ENCODE measurements around the gene ARSG.
"Not testable (repeated sequence)": the region's sequence is repeated elsewhere in the genome, so short reads cannot be mapped to it uniquely, and the experiment has no call there.

Gene ARSG

GRCh38 chr17:68290955-68291835 is at the start of gene ARSG, which contains the start of gene SLC16A6:
Gene ARSG (plus strand): TSS chr17:68291495. CDS start chr17:68307494, 15,999 bp downstream.
Gene SLC16A6 (minus strand): TSS chr17:68291127. CDS start chr17:68278320, 12,807 bp downstream.
- peak; percentile 69 for ATAC-seq (replicated peaks; ENCODE audit: extremely low read depth, poor library complexity, severe bottlenecking)
- H3K9me3 Mint-ChIP-seq = no peaks in the 10 kb centered on the region
- H3K27ac Mint-ChIP-seq (ENCODE audit: low read depth) = peak within 1 kb of the TSS; percentile 99
- H3K4me1 Mint-ChIP-seq = peaks cover 62% of the 10 kb centered on the region
- peak; percentile 70 to 82 for DNase-seq (ENCODE audit: low spot score in 2 of 2)
- peaks cover 20% of the 10 kb centered on the region for H3K36me3 Mint-ChIP-seq (ENCODE audit: insufficient read depth)
- H3K4me3 Mint-ChIP-seq = peak within 1 kb of the TSS; percentile 99
- no peaks in the 10 kb centered on the region for H3K27me3 Mint-ChIP-seq

GRCh38 chr17:68246271-68247028 is 44.8 kb upstream of the ARSG start:
- Mint-ChIP-seq H3K27me3 (no peaks in the 10 kb centered on the region), H3K4me3 (peak overlapping the region; percentile 91), H3K4me1 (peaks cover 31% of the 10 kb centered on the region), H3K9me3 (no peaks in the 10 kb centered on the region), H3K36me3 (ENCODE audit: insufficient read depth) (peaks cover 30% of the 10 kb centered on the region), H3K27ac (ENCODE audit: low read depth) (peak overlapping the region; percentile 98)
- DNase-seq (ENCODE audit: low spot score in 2 of 2) (no peak), ATAC-seq (replicated peaks; ENCODE audit: extremely low read depth, poor library complexity, severe bottlenecking) (no peak)

- Mint-ChIP-seq H3K27me3 (no peaks in the 10 kb centered on the region), H3K9me3 (no peaks in the 10 kb centered on the region), H3K36me3 (ENCODE audit: insufficient read depth) (peaks cover 33% of the 10 kb centered on the region), H3K4me1 (peaks cover 25% of the 10 kb centered on the region), H3K4me3 (peak within 1 kb of the TSS; percentile 91), H3K27ac (ENCODE audit: low read depth) (peak within 1 kb of the TSS; percentile 98)
- ATAC-seq (replicated peaks; ENCODE audit: extremely low read depth, poor library complexity, severe bottlenecking) (peak; percentile 84), DNase-seq (ENCODE audit: low spot score in 2 of 2) (peak; percentile 97 to 99)
These were observed 43.7 kb upstream of the ARSG start, which contains the start of gene AMZ2 for GRCh38 chr17:68247445-68248198. Gene AMZ2 (plus strand): TSS chr17:68248043. CDS start chr17:68250188, 2,145 bp downstream.

- no peaks in the 10 kb centered on the region for H3K27me3 Mint-ChIP-seq
- ATAC-seq (replicated peaks; ENCODE audit: extremely low read depth, poor library complexity, severe bottlenecking) = peak; percentile 12
- peak overlapping the region; percentile 98 for H3K27ac Mint-ChIP-seq (ENCODE audit: low read depth)
- no peaks in the 10 kb centered on the region for H3K9me3 Mint-ChIP-seq
- peak overlapping the region; percentile 91 for H3K4me3 Mint-ChIP-seq
- H3K36me3 Mint-ChIP-seq (ENCODE audit: insufficient read depth) = peaks cover 37% of the 10 kb centered on the region
- H3K4me1 Mint-ChIP-seq = peaks cover 31% of the 10 kb centered on the region
- DNase-seq (ENCODE audit: low spot score in 2 of 2) = no peak
These were observed 43.0 kb upstream of the ARSG start for GRCh38 chr17:68248199-68248825.

- peaks cover 37% of the 10 kb centered on the region for H3K4me1 Mint-ChIP-seq
- no peak for ATAC-seq (replicated peaks; ENCODE audit: extremely low read depth, poor library complexity, severe bottlenecking)
- peak overlapping the region; percentile 91 for H3K4me3 Mint-ChIP-seq
- peak overlapping the region; percentile 98 for H3K27ac Mint-ChIP-seq (ENCODE audit: low read depth)
- H3K36me3 Mint-ChIP-seq (ENCODE audit: insufficient read depth) = peaks cover 38% of the 10 kb centered on the region
- H3K9me3 Mint-ChIP-seq = no peaks in the 10 kb centered on the region
- no peaks in the 10 kb centered on the region for H3K27me3 Mint-ChIP-seq
- no peak for DNase-seq (ENCODE audit: low spot score in 2 of 2)
These were observed 42.4 kb upstream of the ARSG start for GRCh38 chr17:68248891-68249290.

GRCh38 chr17:68249354-68249765 is 41.9 kb upstream of the ARSG start:
- no peak for ATAC-seq (replicated peaks; ENCODE audit: extremely low read depth, poor library complexity, severe bottlenecking)
- peaks cover 38% of the 10 kb centered on the region for H3K36me3 Mint-ChIP-seq (ENCODE audit: insufficient read depth)
- no peaks in the 10 kb centered on the region for H3K27me3 Mint-ChIP-seq
- no peak for DNase-seq (ENCODE audit: low spot score in 2 of 2)
- H3K27ac Mint-ChIP-seq (ENCODE audit: low read depth) = peak overlapping the region; percentile 98
- peaks cover 42% of the 10 kb centered on the region for H3K4me1 Mint-ChIP-seq
- peak overlapping the region; percentile 91 for H3K4me3 Mint-ChIP-seq
- no peaks in the 10 kb centered on the region for H3K9me3 Mint-ChIP-seq

GRCh38 chr17:68253426-68253825 is 37.9 kb upstream of the ARSG start:
- Mint-ChIP-seq H3K36me3 (ENCODE audit: insufficient read depth) (peaks cover 34% of the 10 kb centered on the region), H3K27ac (ENCODE audit: low read depth) (peak overlapping the region; percentile 91), H3K4me1 (peaks cover 60% of the 10 kb centered on the region), H3K4me3 (peak overlapping the region; percentile 66)
- not testable (repeated sequence) for H3K9me3 Mint-ChIP-seq, H3K27me3 Mint-ChIP-seq
- DNase-seq (ENCODE audit: low spot score in 2 of 2) = peak; percentile 35 to 47
- ATAC-seq (replicated peaks; ENCODE audit: extremely low read depth, poor library complexity, severe bottlenecking) = peak; percentile 76

- ATAC-seq (replicated peaks; ENCODE audit: extremely low read depth, poor library complexity, severe bottlenecking) (no peak), DNase-seq (ENCODE audit: low spot score in 2 of 2) (no peak)
- H3K27me3 Mint-ChIP-seq = no peaks in the 10 kb centered on the region
- H3K9me3 Mint-ChIP-seq = no peaks in the 10 kb centered on the region
- peaks cover 33% of the 10 kb centered on the region for H3K36me3 Mint-ChIP-seq (ENCODE audit: insufficient read depth)
- peak overlapping the region; percentile 67 for H3K4me3 Mint-ChIP-seq
- H3K4me1 Mint-ChIP-seq = peaks cover 57% of the 10 kb centered on the region
- H3K27ac Mint-ChIP-seq (ENCODE audit: low read depth) = peak overlapping the region; percentile 91
These were observed 36.1 kb upstream of the ARSG start for GRCh38 chr17:68255151-68255550.

GRCh38 chr17:68255731-68256538 is 35.4 kb upstream of the ARSG start:
- Mint-ChIP-seq H3K4me3 (peak overlapping the region; percentile 67), H3K4me1 (peaks cover 57% of the 10 kb centered on the region), H3K27me3 (no peaks in the 10 kb centered on the region), H3K36me3 (ENCODE audit: insufficient read depth) (peaks cover 32% of the 10 kb centered on the region), H3K27ac (ENCODE audit: low read depth) (peak overlapping the region; percentile 91), H3K9me3 (no peaks in the 10 kb centered on the region)
- DNase-seq (ENCODE audit: low spot score in 2 of 2) = no peak
- ATAC-seq (replicated peaks; ENCODE audit: extremely low read depth, poor library complexity, severe bottlenecking) = peak; percentile 41

GRCh38 chr17:68256701-68257100 is 34.6 kb upstream of the ARSG start:
- ATAC-seq (replicated peaks; ENCODE audit: extremely low read depth, poor library complexity, severe bottlenecking); H3K27me3 Mint-ChIP-seq; H3K9me3 Mint-ChIP-seq; DNase-seq (ENCODE audit: low spot score in 2 of 2): not testable (repeated sequence)
- H3K4me1 Mint-ChIP-seq = peaks cover 57% of the 10 kb centered on the region
- peak overlapping the region; percentile 67 for H3K4me3 Mint-ChIP-seq
- peaks cover 31% of the 10 kb centered on the region for H3K36me3 Mint-ChIP-seq (ENCODE audit: insufficient read depth)
- H3K27ac Mint-ChIP-seq (ENCODE audit: low read depth) = peak overlapping the region; percentile 91

- no peaks in the 10 kb centered on the region for H3K27me3 Mint-ChIP-seq
- peak overlapping the region; percentile 25 for H3K4me3 Mint-ChIP-seq
- peaks cover 62% of the 10 kb centered on the region for H3K4me1 Mint-ChIP-seq
- DNase-seq (ENCODE audit: low spot score in 2 of 2) (no peak), ATAC-seq (replicated peaks; ENCODE audit: extremely low read depth, poor library complexity, severe bottlenecking) (no peak)
- H3K36me3 Mint-ChIP-seq (ENCODE audit: insufficient read depth) = peaks cover 27% of the 10 kb centered on the region
- H3K9me3 Mint-ChIP-seq = no peaks in the 10 kb centered on the region
- peak overlapping the region; percentile 91 for H3K27ac Mint-ChIP-seq (ENCODE audit: low read depth)
These were observed 33.4 kb upstream of the ARSG start for GRCh38 chr17:68257934-68258333.
